ENCODE results near the gene VDAC1.

The VDAC1 gene

GRCh38 chr5:133953568-133954145, 51.1 kb downstream of the VDAC1 start:
- intact Hi-C loops (cut with DNase I; ENCODE audit: low total_unique reads), result no loop called here
- Histone ChIP-seq H3K4me3 (no peak overlapping the region), H3K27ac (peak overlapping the region; percentile 86 to 87), H3K36me3 (peaks cover 20 to 30% (median 27%) of the 10 kb centered on the region in 3 donors), H3K9me3 (no peaks in the 10 kb centered on the region), H3K27me3 (no peaks in the 10 kb centered on the region), H3K4me1 (peaks cover 0 to 39% (median 30%) of the 10 kb centered on the region in 4 donors)
- no peak for TF ChIP-seq CTCF (IDR thresholded peaks at IDR 0.05)
- no peak for DNase-seq

GRCh38 chr5:133952729-133953567, 51.8 kb downstream of the VDAC1 start:
- peak; percentile 88 to 93 for DNase-seq
- Histone ChIP-seq H3K36me3 (peaks cover 18 to 26% (median 24%) of the 10 kb centered on the region in 3 donors), H3K9me3 (no peaks in the 10 kb centered on the region), H3K27ac (peak overlapping the region; percentile 86 to 87), H3K27me3 (no peaks in the 10 kb centered on the region), H3K4me3 (no peak overlapping the region), H3K4me1 (peaks cover 0 to 42% (median 30%) of the 10 kb centered on the region in 4 donors)
- intact Hi-C loops (cut with DNase I; ENCODE audit: low total_unique reads), result no loop called here
- TF ChIP-seq CTCF (IDR thresholded peaks at IDR 0.05), result no peak

GRCh38 chr5:133950821-133951612, 53.8 kb downstream of the VDAC1 start:
- DNase-seq, result no peak
- Histone ChIP-seq H3K27ac (peak overlapping the region; percentile 86 to 87), H3K4me1 (peaks cover 0 to 61% (median 39%) of the 10 kb centered on the region in 4 donors), H3K4me3 (no peak overlapping the region), H3K36me3 (peaks cover 9 to 14% (median 12%) of the 10 kb centered on the region in 3 donors), H3K27me3 (no peaks in the 10 kb centered on the region), H3K9me3 (no peaks in the 10 kb centered on the region)
- TF ChIP-seq CTCF (IDR thresholded peaks at IDR 0.05), result no peak
- intact Hi-C loops (cut with DNase I; ENCODE audit: low total_unique reads), result no loop called here

- intact Hi-C loops (cut with DNase I; ENCODE audit: low total_unique reads), result loop anchor here (10.0 kb wide), 1 partner anchor 524 kb away; no protein-coding TSS in a partner anchor
- DNase-seq, result no peak
- no peaks in the 10 kb centered on the region for H3K36me3 ChIP-seq
- H3K4me3 ChIP-seq, result no peak overlapping the region
- no peaks in the 10 kb centered on the region for H3K27me3 ChIP-seq
- peaks cover 0 to 58% (median 38%) of the 10 kb centered on the region in 4 donors for H3K4me1 ChIP-seq
- TF ChIP-seq CTCF (IDR thresholded peaks at IDR 0.05), result no peak
- H3K27ac ChIP-seq, result no peak overlapping the region
- H3K9me3 ChIP-seq, result no peaks in the 10 kb centered on the region
Observed at GRCh38 chr5:133948721-133949120, 56.1 kb downstream of the VDAC1 start.

GRCh38 chr5:133947431-133947841, 57.3 kb downstream of the VDAC1 start:
- Histone ChIP-seq H3K27me3 (no peaks in the 10 kb centered on the region), H3K36me3 (no peaks in the 10 kb centered on the region), H3K4me3 (no peak overlapping the region), H3K4me1 (peaks cover 0 to 56% (median 36%) of the 10 kb centered on the region in 4 donors), H3K27ac (peak overlapping the region in 1 of 2 donors; percentile 47), H3K9me3 (no peaks in the 10 kb centered on the region)
- DNase-seq, result peak in 1 of 2 donors; percentile 79
- TF ChIP-seq CTCF (IDR thresholded peaks at IDR 0.05), result no peak
- intact Hi-C loops (cut with DNase I; ENCODE audit: low total_unique reads), result loop anchor here (10.0 kb wide), 1 partner anchor 523 kb away; no protein-coding TSS in a partner anchor

Measured in tibial artery (tissue), 4 donors.